Measurements from ENCODE around the gene CCT5.

The CCT5 gene

GRCh38 chr5:10295619-10296326 is 45.7 kb downstream of the CCT5 start:
- TF ChIP-seq CTCF (conservative IDR thresholded peaks at IDR 0.05) = no peak
- H3K27ac ChIP-seq = peak overlapping the region; percentile 99; the same call in 1 of the 2 replicates

- H3K27ac ChIP-seq = peak overlapping the region; percentile 99
- no peak for TF ChIP-seq CTCF (conservative IDR thresholded peaks at IDR 0.05)
Observed at GRCh38 chr5:10297646-10298204, 47.6 kb downstream of the CCT5 start.

GRCh38 chr5:10300246-10300645 is 50.2 kb downstream of the CCT5 start:
- H3K27ac ChIP-seq = peak overlapping the region; percentile 99
- TF ChIP-seq CTCF (conservative IDR thresholded peaks at IDR 0.05) = no peak

GRCh38 chr5:10301266-10301665 is 51.2 kb downstream of the CCT5 start:
- H3K27ac ChIP-seq = peak overlapping the region; percentile 99

GRCh38 chr5:10301842-10302610 is 51.9 kb downstream of the CCT5 start:
- peak overlapping the region; percentile 99 for H3K27ac ChIP-seq
- TF ChIP-seq CTCF (conservative IDR thresholded peaks at IDR 0.05) = no peak

More at GRCh38 chr5:10301266-10301665, 51.2 kb downstream of the CCT5 start:
- no peak for TF ChIP-seq CTCF (conservative IDR thresholded peaks at IDR 0.05)

- H3K27ac ChIP-seq = peak overlapping the region; percentile 99
- TF ChIP-seq CTCF (conservative IDR thresholded peaks at IDR 0.05) = no peak
Observed at GRCh38 chr5:10303201-10303600, 53.1 kb downstream of the CCT5 start.

GRCh38 chr5:10303699-10304170 is 53.7 kb downstream of the CCT5 start:
- peak overlapping the region; percentile 99 for H3K27ac ChIP-seq

More at GRCh38 chr5:10303699-10304170, 53.7 kb downstream of the CCT5 start:
- no peak for TF ChIP-seq CTCF (conservative IDR thresholded peaks at IDR 0.05)

All from VCaP (cell line).